Transverse colon (tissue), 4 donors: ENCODE data around the gene CACNA1E. TPM values are rescaled to one million over a fixed set of nuclear protein-coding genes. Genes with fewer than 3 reads are reported as not detected.

Experiments
- DNase-seq: peaks from one replicate; pipeline ENCODE4 v3.0.0-alpha.2; 2019
- H3K27ac ChIP-seq, 4 donors: fragments of 200-600 bp; sonication (generic); 2 replicates each; pipeline ENCODE4 v1.5.1; 2016 to 2018; ENCODE audit warnings: inconsistent platforms in 4 of 4
- H3K27me3 ChIP-seq: fragments of 200-600 bp; sonication (generic); 2 replicates; pipeline ENCODE4 v1.5.1; 2017; ENCODE audit warnings: inconsistent platforms
- H3K36me3 ChIP-seq, 4 donors: fragments of 200-600 bp; sonication (generic); 2 replicates each; pipeline ENCODE4 v1.5.1; 2017 to 2019; ENCODE audit warnings: inconsistent platforms in 4 of 4
- H3K4me1 ChIP-seq, 4 donors: fragments of 200-600 bp; sonication (generic); 2 replicates each; pipeline ENCODE4 v1.5.1; 2017 to 2020; ENCODE audit warnings: inconsistent platforms in 4 of 4
- H3K4me3 ChIP-seq, 4 donors: fragments of 200-600 bp; sonication (generic); 1 replicate in 1 of 4; 2 replicates in 3 of 4; pipeline versions ENCODE4 v1.5.1 to v1.6.1; 2017 to 2019; ENCODE audit warnings: inconsistent platforms in 4 of 4
- H3K9me3 ChIP-seq, 2 donors: fragments of 200-600 bp; sonication (generic); 2 replicates each; pipeline ENCODE4 v1.5.1; 2017 to 2019; ENCODE audit warnings: inconsistent platforms in 2 of 2
- EP300 ChIP-seq: sonication (generic); formaldehyde crosslinking; IDR thresholded peaks from one replicate; pipeline ENCODE4 v1.6.1; 2017; ENCODE audit warnings: antibody characterized with exemption, low read depth
- POLR2A ChIP-seq: fragments of 450-650 bp; IDR thresholded peaks from one replicate; pipeline ENCODE4 v1.6.1; 2016; ENCODE audit warnings: antibody characterized with exemption, mild to moderate bottlenecking, moderate library complexity
- POLR2AphosphoS5 ChIP-seq, 3 donors: sonication (generic); formaldehyde crosslinking; IDR thresholded peaks; one replicate each; pipeline ENCODE4 v1.6.1; 2016; ENCODE audit warnings: antibody characterized with exemption in 3 of 3
- WGBS, 2 donors: methylation state at CpG; one replicate each; pipeline ENCODE4 v1.1.5; 2018; ENCODE audit warnings: low coverage in 1 of 2; 5-methylcytosine and 5-hydroxymethylcytosine counted together
- in situ Hi-C, 4 donors: fragments of 200-750 bp; cut with MboI; loops; one replicate each; pipeline versions ENCODE4 v1.15.0 to v1.15.1; 2017; ENCODE audit warnings: low sequenced_read_pairs in 3 of 4, low pct_ligation_motif_present in 1 of 4, low pct_unique_long_range_greater_than_20kb in 1 of 4
- intact Hi-C: fragments of 100-400 bp; cut with DNase I; formaldehyde crosslinking; loops from one replicate; pipeline ENCODE4 v1.15.1; 2023; ENCODE audit warnings: low total_unique reads
- total RNA-seq, 4 donors: library from RNA; depleted of rRNA; stranded (reverse); fragments of >200 nt; gene quantifications; one replicate each; pipeline ENCODE4 v1.1.0, GENCODE V29; 2016
- TF ChIP-seq, protein P1 (sequence below), 5 experiments: fragments of 200-600 bp in 3 of 5; fragments of 450-650 bp in 2 of 5; sonication (generic) in 3 of 5; IDR thresholded peaks; 1 replicate in 2 of 5; 2 replicates in 3 of 5; pipeline ENCODE4 v1.5.1; 2016 to 2017; ENCODE audit warnings: antibody characterized with exemption in 5 of 5, inconsistent platforms in 3 of 5, mild to moderate bottlenecking in 2 of 5, moderate library complexity in 1 of 5

The CACNA1E gene
- total RNA-seq, 4 donors from 2014 or later = under 0.01 to 0.16 (median 0.14) TPM; not detected in 1

- TF ChIP-seq EP300 (no peak), POLR2AphosphoS5 (IDR thresholded peaks at IDR 0.05) (no peak), POLR2A (no peak)
- TF ChIP-seq, protein P1, sequence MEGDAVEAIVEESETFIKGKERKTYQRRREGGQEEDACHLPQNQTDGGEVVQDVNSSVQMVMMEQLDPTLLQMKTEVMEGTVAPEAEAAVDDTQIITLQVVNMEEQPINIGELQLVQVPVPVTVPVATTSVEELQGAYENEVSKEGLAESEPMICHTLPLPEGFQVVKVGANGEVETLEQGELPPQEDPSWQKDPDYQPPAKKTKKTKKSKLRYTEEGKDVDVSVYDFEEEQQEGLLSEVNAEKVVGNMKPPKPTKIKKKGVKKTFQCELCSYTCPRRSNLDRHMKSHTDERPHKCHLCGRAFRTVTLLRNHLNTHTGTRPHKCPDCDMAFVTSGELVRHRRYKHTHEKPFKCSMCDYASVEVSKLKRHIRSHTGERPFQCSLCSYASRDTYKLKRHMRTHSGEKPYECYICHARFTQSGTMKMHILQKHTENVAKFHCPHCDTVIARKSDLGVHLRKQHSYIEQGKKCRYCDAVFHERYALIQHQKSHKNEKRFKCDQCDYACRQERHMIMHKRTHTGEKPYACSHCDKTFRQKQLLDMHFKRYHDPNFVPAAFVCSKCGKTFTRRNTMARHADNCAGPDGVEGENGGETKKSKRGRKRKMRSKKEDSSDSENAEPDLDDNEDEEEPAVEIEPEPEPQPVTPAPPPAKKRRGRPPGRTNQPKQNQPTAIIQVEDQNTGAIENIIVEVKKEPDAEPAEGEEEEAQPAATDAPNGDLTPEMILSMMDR (IDR thresholded peaks at IDR 0.05) = no peak
- no peak for DNase-seq
- in situ Hi-C loops = no loop called here
Observed at GRCh38 chr1:181809991-181810545, 326.8 kb downstream of the CACNA1E start.

GRCh38 chr1:181812208-181812607 lies 328.9 kb downstream of the CACNA1E start:
- intact Hi-C loops = no loop called here
- no peaks in the 10 kb centered on the region for H3K36me3 ChIP-seq
- H3K27me3 ChIP-seq = no peaks in the 10 kb centered on the region
- no peaks in the 10 kb centered on the region for H3K4me1 ChIP-seq
- 80 to 84% methylated on average over 2 to 7 of the region's 7 CpGs for WGBS, 2 donors
- in situ Hi-C loops = no loop called here
- no peak overlapping the region for H3K4me3 ChIP-seq
- TF ChIP-seq, protein P1 (IDR thresholded peaks at IDR 0.05) = no peak
- no peaks in the 10 kb centered on the region for H3K9me3 ChIP-seq
- no peak overlapping the region for H3K27ac ChIP-seq
- DNase-seq = no peak

More at GRCh38 chr1:181809991-181810545, 326.8 kb downstream of the CACNA1E start:
- no peak overlapping the region for H3K27ac ChIP-seq
- H3K27me3 ChIP-seq = no peaks in the 10 kb centered on the region
- H3K9me3 ChIP-seq = no peaks in the 10 kb centered on the region
- WGBS, 2 donors = 75% methylated on average over 1 of the region's 1 CpG; no CpG with 5 or more reads in 1 of the 2 donors
- intact Hi-C loops = no loop called here
- no peaks in the 10 kb centered on the region for H3K4me1 ChIP-seq
- H3K36me3 ChIP-seq = no peaks in the 10 kb centered on the region
- H3K4me3 ChIP-seq = no peak overlapping the region

DNA sequence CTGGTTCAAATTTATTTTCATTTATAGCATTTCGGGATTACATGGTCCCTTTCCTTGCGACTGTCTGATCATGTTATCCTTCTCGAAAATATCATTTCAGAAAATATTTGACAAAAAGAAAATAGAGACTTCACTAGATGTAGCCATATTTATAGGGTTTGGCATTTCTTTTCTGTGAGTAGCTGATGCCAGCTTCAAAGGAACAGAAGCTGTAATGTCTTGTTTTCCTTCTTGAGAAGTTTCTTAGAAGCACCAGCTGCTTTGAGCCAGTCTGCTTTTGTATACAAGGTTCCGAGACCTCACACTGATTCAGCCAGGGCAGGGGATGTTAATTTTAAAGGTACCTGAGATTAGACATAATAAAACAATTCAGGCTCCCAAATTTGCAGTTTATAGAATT lies 329.9 kb downstream of the CACNA1E start:
- H3K4me3 ChIP-seq = no peak overlapping the region
- H3K4me1 ChIP-seq = no peaks in the 10 kb centered on the region
- no peaks in the 10 kb centered on the region for H3K36me3 ChIP-seq
- H3K27ac ChIP-seq = no peak overlapping the region
- TF ChIP-seq, protein P1 (IDR thresholded peaks at IDR 0.05) = no peak
- TF ChIP-seq POLR2AphosphoS5 (IDR thresholded peaks at IDR 0.05) = no peak
- TF ChIP-seq EP300 = no peak
- no peak for TF ChIP-seq POLR2A
- in situ Hi-C loops = no loop called here
- intact Hi-C loops = no loop called here
- WGBS, 2 donors = 69 to 77% methylated on average over 4 of the region's 4 CpGs
- H3K9me3 ChIP-seq = no peaks in the 10 kb centered on the region
- DNase-seq = no peak
- H3K27me3 ChIP-seq = no peaks in the 10 kb centered on the region

GRCh38 chr1:181816608-181817007 lies 333.3 kb downstream of the CACNA1E start:
- in situ Hi-C loops = no loop called here
- Histone ChIP-seq H3K36me3 (no peaks in the 10 kb centered on the region), H3K4me3 (no peak overlapping the region), H3K4me1 (no peaks in the 10 kb centered on the region), H3K27me3 (no peaks in the 10 kb centered on the region), H3K9me3 (no peaks in the 10 kb centered on the region), H3K27ac (no peak overlapping the region)
- intact Hi-C loops = no loop called here
- no peak for DNase-seq
- 67 to 68% methylated on average over 4 of the region's 4 CpGs for WGBS, 2 donors
- TF ChIP-seq, protein P1 (IDR thresholded peaks at IDR 0.05) = no peak
- TF ChIP-seq POLR2AphosphoS5 (IDR thresholded peaks at IDR 0.05) = no peak
- no peak for TF ChIP-seq POLR2A
- no peak for TF ChIP-seq EP300
